HEK293 (cell line): Measurements from ENCODE around the gene STAT3.

ENCODE experiments used
- CTCF ChIA-PET: fragments of 350-600 bp; formaldehyde crosslinking; extraction: SDS; loops from one replicate; lab custom pipeline; 2021; ENCODE audit warnings: antibody characterized with exemption; lab: Yijun Ruan, JAX
- POLR2A ChIA-PET: fragments of 300-600 bp; formaldehyde crosslinking; extraction: SDS; loops from one replicate; lab custom pipeline; 2020; ENCODE audit warnings: antibody characterized with exemption, inconsistent platforms; lab: Yijun Ruan, JAX
- H3K27ac ChIP-seq: fragments of 200-500 bp; sonication (Bioruptor generic); 2 replicates; pipeline ENCODE4 v1.5.1; 2014; ENCODE audit warnings: low read depth, low read length, control low read depth, inconsistent platforms; ENCODE audit errors: extremely low read depth
- H3K36me3 ChIP-seq, 2 experiments: fragments of 200-500 bp in 1 of 2; sonication (Bioruptor generic) in 1 of 2; 1 replicate in 1 of 2; 2 replicates in 1 of 2; pipeline ENCODE4 v1.5.1; 2014 to 2017; ENCODE audit warnings: inconsistent platforms in 2 of 2, low read length in 2 of 2; ENCODE audit not compliant: control insufficient read depth in 2 of 2, insufficient read depth in 1 of 2
- H3K4me1 ChIP-seq: fragments of 200-500 bp; sonication (Bioruptor generic); 2 replicates; pipeline ENCODE4 v1.5.1; 2014; ENCODE audit warnings: mild to moderate bottlenecking, low read length, inconsistent platforms; ENCODE audit not compliant: control insufficient read depth, insufficient read depth
- H3K4me3 ChIP-seq: 2 replicates; pipeline ENCODE4 v1.5.1; 2011; ENCODE audit warnings: low read depth, mild to moderate bottlenecking, control low read depth, low read length, moderate library complexity
- H3K9me3 ChIP-seq: fragments of 200-500 bp; sonication (Bioruptor generic); 2 replicates; pipeline ENCODE4 v1.5.1; 2014; ENCODE audit warnings: low read depth, low read length, inconsistent platforms; ENCODE audit not compliant: control insufficient read depth, insufficient read depth
- HOXC10 ChIP-seq: sonication (generic); formaldehyde crosslinking; IDR thresholded peaks from 2 replicates; pipeline ENCODE4 v1.8.1; 2023; ENCODE audit warnings: mild to moderate bottlenecking, missing genetic modification reagents
- HOXD13 ChIP-seq: sonication (generic); formaldehyde crosslinking; IDR thresholded peaks from 2 replicates; pipeline ENCODE4 v1.8.0; 2022; ENCODE audit warnings: missing genetic modification reagents, borderline replicate concordance
- KLF1 ChIP-seq: fragments of 450-650 bp; formaldehyde crosslinking; IDR thresholded peaks from 2 replicates; pipeline ENCODE4 v1.5.1; 2016; ENCODE audit warnings: missing biosample characterization, missing genetic modification characterization
- MYNN ChIP-seq: fragments of 450-650 bp; formaldehyde crosslinking; IDR thresholded peaks from 2 replicates; pipeline ENCODE4 v1.5.1; 2016; ENCODE audit warnings: missing biosample characterization, missing genetic modification characterization, borderline replicate concordance
- MZF1 ChIP-seq: fragments of 450-650 bp; formaldehyde crosslinking; IDR thresholded peaks from 2 replicates; pipeline ENCODE4 v1.5.1; 2017; ENCODE audit warnings: missing biosample characterization, missing genetic modification characterization, borderline replicate concordance
- SETDB1 ChIP-seq: IDR thresholded peaks from one replicate; pipeline ENCODE4 v1.6.1; 2017; ENCODE audit warnings: mild to moderate bottlenecking, low read length, moderate library complexity, mixed read lengths; ENCODE audit not compliant: insufficient read length
- SP3 ChIP-seq: fragments of 450-650 bp; formaldehyde crosslinking; IDR thresholded peaks from 2 replicates; pipeline ENCODE4 v1.5.1; 2016; ENCODE audit warnings: missing biosample characterization, missing genetic modification characterization
- ZBTB26 ChIP-seq: fragments of 450-650 bp; formaldehyde crosslinking; optimal IDR thresholded peaks from 2 replicates; pipeline ENCODE3; 2016; ENCODE audit warnings: missing biosample characterization, mild to moderate bottlenecking, missing genetic modification characterization
- ZNF223 ChIP-seq: fragments of 450-650 bp; formaldehyde crosslinking; IDR thresholded peaks from 2 replicates; pipeline ENCODE4 v1.5.1; 2016; ENCODE audit warnings: missing biosample characterization, missing genetic modification characterization
- ZNF248 ChIP-seq: fragments of 450-650 bp; formaldehyde crosslinking; IDR thresholded peaks from 2 replicates; pipeline ENCODE4 v1.5.1; 2017; ENCODE audit warnings: missing biosample characterization, missing genetic modification characterization
- ZNF266 ChIP-seq: fragments of 450-650 bp; formaldehyde crosslinking; IDR thresholded peaks from 2 replicates; pipeline ENCODE4 v1.5.1; 2016; ENCODE audit warnings: missing biosample characterization, missing genetic modification characterization, low read depth
- ZNF366 ChIP-seq: fragments of 450-650 bp; formaldehyde crosslinking; conservative IDR thresholded peaks from 2 replicates; pipeline ENCODE4 v1.5.1; 2016; ENCODE audit warnings: missing biosample characterization, missing genetic modification characterization
- ZNF37A ChIP-seq: fragments of 450-650 bp; IDR thresholded peaks from 2 replicates; pipeline ENCODE4 v1.5.1; 2018; ENCODE audit warnings: missing biosample characterization, missing genetic modification characterization
- ZNF48 ChIP-seq: fragments of 450-650 bp; formaldehyde crosslinking; IDR thresholded peaks from 2 replicates; pipeline ENCODE4 v1.5.1; 2016; ENCODE audit warnings: missing biosample characterization, missing genetic modification characterization
- ZNF521 ChIP-seq: fragments of 450-650 bp; formaldehyde crosslinking; IDR thresholded peaks from 2 replicates; pipeline ENCODE4 v1.5.1; 2017; ENCODE audit warnings: missing biosample characterization, mild to moderate bottlenecking, missing genetic modification characterization
- ZNF558 ChIP-seq: fragments of 450-650 bp; formaldehyde crosslinking; IDR thresholded peaks from 2 replicates; pipeline ENCODE4 v1.5.1; 2016; ENCODE audit warnings: missing biosample characterization, missing genetic modification characterization
- ZNF626 ChIP-seq: fragments of 450-650 bp; sonication (Bioruptor Pico); formaldehyde crosslinking; IDR thresholded peaks from 2 replicates; pipeline ENCODE4 v1.5.1; 2018; ENCODE audit warnings: missing biosample characterization, missing genetic modification characterization, inconsistent platforms
- ZNF704 ChIP-seq: fragments of 450-650 bp; formaldehyde crosslinking; IDR thresholded peaks from 2 replicates; pipeline ENCODE4 v1.5.1; 2016; ENCODE audit warnings: missing biosample characterization, missing genetic modification characterization
- ZNF792 ChIP-seq: fragments of 450-650 bp; formaldehyde crosslinking; IDR thresholded peaks from 2 replicates; pipeline ENCODE4 v1.5.1; 2016; ENCODE audit warnings: missing biosample characterization, missing genetic modification characterization
- ZNF837 ChIP-seq: fragments of 450-650 bp; formaldehyde crosslinking; IDR thresholded peaks from 2 replicates; pipeline ENCODE4 v1.5.1; 2016; ENCODE audit warnings: missing biosample characterization, missing genetic modification characterization
- ZSCAN18 ChIP-seq: fragments of 450-650 bp; formaldehyde crosslinking; IDR thresholded peaks from 2 replicates; pipeline ENCODE4 v1.5.1; 2016; ENCODE audit warnings: missing biosample characterization, missing genetic modification characterization

STAT3 gene

GRCh38 chr17:42281571-42282096, 106.6 kb downstream of the STAT3 start:
- Histone ChIP-seq H3K4me1 (no peaks in the 10 kb centered on the region), H3K27ac (no peak overlapping the region), H3K4me3 (no peak overlapping the region), H3K9me3 (no peaks in the 10 kb centered on the region), H3K36me3 (no peaks in the 10 kb centered on the region)
- TF ChIP-seq KLF1 (no peak), ZNF837 (tag by site-specific recombination) (no peak), ZNF37A (tag by site-specific recombination) (no peak), MZF1 (no peak), ZNF704 (no peak), SP3 (no peak), ZNF48 (tag by site-specific recombination) (no peak), ZNF558 (tag by site-specific recombination) (no peak), ZNF792 (no peak)
- CTCF ChIA-PET = interaction anchor here (1.1 to 1.5 kb wide), 2 partner anchors 30 to 33 kb away, joined by 3 to 7 read pairs; no protein-coding TSS in a partner anchor
- POLR2A ChIA-PET = no interaction called here

- CTCF ChIA-PET = interaction anchor here (0.7 to 1.1 kb wide), 3 partner anchors 42 to 316 kb away, joined by 3 to 7 read pairs (median 5); no protein-coding TSS in a partner anchor
- POLR2A ChIA-PET = interaction anchor here (0.7 kb wide), 1 partner anchor 19 kb away, joined by 5 read pairs; no protein-coding TSS in a partner anchor
- no peak overlapping the region for H3K27ac ChIP-seq
Observed at GRCh38 chr17:42279776-42280630, 108.2 kb downstream of the STAT3 start.

GRCh38 chr17:42277342-42277712, 110.9 kb downstream of the STAT3 start:
- TF ChIP-seq ZNF626 (tag by site-specific recombination) (no peak), SETDB1 (no peak), ZNF248 (tag by site-specific recombination) (no peak), HOXC10 (CRISPR knock-in tag) (no peak), HOXD13 (CRISPR knock-in tag) (no peak), ZBTB26 (tag by site-specific recombination) (no peak), ZNF837 (tag by site-specific recombination) (no peak), ZNF521 (tag by site-specific recombination) (no peak)
- TF ChIP-seq, all 188 proteins: peak for 0
- Histone ChIP-seq H3K9me3 (no peaks in the 10 kb centered on the region), H3K27ac (no peak overlapping the region), H3K4me1 (peaks cover 27% of the 10 kb centered on the region), H3K4me3 (no peak overlapping the region), H3K36me3 (no peaks in the 10 kb centered on the region)
- ChIA-PET POLR2A (interaction anchor here (0.5 to 1.9 kb wide), 8 partner anchors 10 to 260 kb away, joined by 3 to 8 read pairs (median 3); partner anchors contain the start of genes CAVIN1, DNAJC7 and NKIRAS2), CTCF (interaction anchor here (0.6 to 1.2 kb wide), 6 partner anchors 10 to 314 kb away, joined by 3 to 5 read pairs (median 3); partner anchors contain the start of gene CAVIN1)

More at GRCh38 chr17:42279776-42280630, 108.2 kb downstream of the STAT3 start:
- no peaks in the 10 kb centered on the region for H3K36me3 ChIP-seq
- no peaks in the 10 kb centered on the region for H3K9me3 ChIP-seq
- TF ChIP-seq ZSCAN18 (tag by site-specific recombination) = no peak
- no peak for TF ChIP-seq ZNF266 (tag by site-specific recombination)
- no peak for TF ChIP-seq MYNN (tag by site-specific recombination)
- no peak for TF ChIP-seq ZNF223 (tag by site-specific recombination)
- no peak for TF ChIP-seq ZNF366
- TF ChIP-seq MZF1 = no peak
- no peak overlapping the region for H3K4me3 ChIP-seq
- peaks cover 1% of the 10 kb centered on the region; the same call in 1 of the 2 replicates for H3K4me1 ChIP-seq
